ENCODE data around the gene KRT40. TPM values are rescaled to one million over a fixed set of nuclear protein-coding genes. Genes with fewer than 3 reads are reported as not detected.

The KRT40 gene
- total RNA-seq, 1 experiment from 2014 or later, result not detected

DNA sequence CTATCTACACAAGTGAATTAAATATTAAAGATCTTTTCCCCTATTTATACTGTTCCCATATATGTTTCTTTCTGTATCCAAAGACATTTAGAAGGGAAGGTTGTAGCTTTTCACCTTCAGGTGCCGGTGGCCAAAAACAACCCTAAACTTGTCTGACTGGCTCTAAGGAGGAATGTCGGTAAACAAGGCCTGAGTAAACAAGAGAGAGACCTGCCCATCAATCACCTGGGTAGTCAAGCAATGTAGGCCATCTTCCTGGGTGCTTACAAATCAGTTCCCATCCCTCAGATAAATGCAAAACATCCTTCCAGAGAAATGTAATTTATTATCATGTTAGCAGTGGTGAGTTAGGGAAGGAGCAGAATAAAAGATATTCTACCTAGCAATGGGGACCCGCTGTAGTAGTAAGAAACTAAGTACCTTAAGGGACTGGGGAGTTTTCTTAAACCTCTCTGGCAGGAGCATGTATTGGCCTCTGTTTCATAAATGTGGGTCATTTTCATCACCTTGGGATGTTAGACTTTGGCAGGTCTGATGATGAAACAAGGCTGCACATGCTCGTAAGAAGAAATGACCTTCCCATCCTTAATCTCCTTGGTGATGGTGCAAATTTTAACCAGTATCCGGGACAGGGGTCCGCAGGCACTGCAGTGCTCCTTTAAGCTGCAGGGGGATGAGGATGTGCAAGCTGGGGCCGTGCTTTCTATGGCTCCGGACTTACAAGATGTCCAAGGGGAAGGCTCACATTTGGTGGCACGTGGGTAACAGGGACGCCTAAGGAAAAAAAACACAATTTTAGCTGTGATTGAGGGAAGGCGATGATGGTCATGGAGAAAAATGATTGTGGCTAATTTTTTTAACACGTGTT, 25.8 kb downstream of the KRT40 start:
- in situ Hi-C loops (cut with HindIII; ENCODE audit: low sequenced_read_pairs), result no loop called here
- DNase-seq (ENCODE audit: low spot score), result no peak

DNA sequence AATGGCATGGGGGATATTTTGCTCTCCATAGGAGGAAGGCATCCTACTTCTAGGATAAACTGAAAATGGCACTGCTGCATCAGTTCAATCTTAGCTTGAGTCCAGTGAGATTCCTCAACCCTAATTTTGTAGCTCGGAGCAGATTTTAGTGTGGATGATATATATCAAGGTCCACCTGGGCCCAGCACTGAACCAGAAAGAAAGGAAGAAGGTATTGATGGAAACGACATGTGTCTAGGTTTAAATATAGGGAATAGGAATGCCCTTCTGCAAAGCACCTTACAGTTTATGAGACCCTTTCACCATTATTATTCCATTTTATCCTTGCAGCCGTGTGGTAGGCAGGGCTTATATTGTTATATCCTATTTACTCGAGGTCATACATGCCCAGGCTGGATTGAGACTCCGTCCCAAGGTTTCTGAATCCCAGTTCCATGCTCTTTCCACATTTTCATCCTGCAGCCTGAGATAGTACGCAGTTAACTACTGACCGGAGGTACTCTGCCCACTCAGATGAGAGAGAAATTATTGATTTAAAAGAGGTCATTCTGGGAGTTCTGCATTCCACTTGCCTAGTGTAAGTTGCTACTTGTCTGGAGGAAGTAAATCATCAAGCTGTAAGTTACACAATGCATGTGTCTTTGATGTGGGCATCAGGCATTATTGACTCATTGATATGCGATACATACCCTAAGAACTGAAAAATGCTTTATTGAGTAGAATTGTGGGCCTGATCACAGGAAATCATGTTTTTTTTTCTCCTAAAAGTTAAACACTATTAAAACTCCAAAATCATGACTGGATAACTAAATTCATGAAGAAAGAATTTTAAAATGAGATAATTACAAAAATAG, 27.5 kb downstream of the KRT40 start:
- in situ Hi-C loops (cut with HindIII; ENCODE audit: low sequenced_read_pairs), result no loop called here
- DNase-seq (ENCODE audit: low spot score), result no peak

DNA sequence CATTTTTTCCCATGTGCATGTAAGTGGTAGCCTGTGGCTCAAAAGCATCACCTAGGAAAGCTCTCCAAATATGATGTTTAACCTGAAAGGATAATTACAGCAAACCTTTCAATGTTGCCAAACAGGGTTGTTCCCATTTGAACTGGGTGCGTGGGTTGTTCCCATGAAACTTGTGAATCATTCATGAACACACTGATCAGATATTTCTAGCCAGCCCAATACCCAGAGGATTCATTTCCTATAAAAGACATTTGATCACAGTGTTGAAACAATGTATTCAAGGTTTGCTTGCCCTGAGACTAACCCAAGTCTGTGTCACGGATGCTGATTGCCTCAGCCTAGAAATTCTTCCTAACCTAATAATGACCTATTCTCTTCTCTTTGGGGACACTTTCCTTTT, 30.2 kb downstream of the KRT40 start:
- DNase-seq (ENCODE audit: low spot score), result no peak

GRCh38 chr17:40952661-40953060, 31.5 kb downstream of the KRT40 start:
- DNase-seq (ENCODE audit: low spot score), result no peak
- in situ Hi-C loops (cut with HindIII; ENCODE audit: low sequenced_read_pairs), result no loop called here

More for the DNA sequence above, 30.2 kb downstream of the KRT40 start:
- in situ Hi-C loops (cut with HindIII; ENCODE audit: low sequenced_read_pairs), result no loop called here

DNA sequence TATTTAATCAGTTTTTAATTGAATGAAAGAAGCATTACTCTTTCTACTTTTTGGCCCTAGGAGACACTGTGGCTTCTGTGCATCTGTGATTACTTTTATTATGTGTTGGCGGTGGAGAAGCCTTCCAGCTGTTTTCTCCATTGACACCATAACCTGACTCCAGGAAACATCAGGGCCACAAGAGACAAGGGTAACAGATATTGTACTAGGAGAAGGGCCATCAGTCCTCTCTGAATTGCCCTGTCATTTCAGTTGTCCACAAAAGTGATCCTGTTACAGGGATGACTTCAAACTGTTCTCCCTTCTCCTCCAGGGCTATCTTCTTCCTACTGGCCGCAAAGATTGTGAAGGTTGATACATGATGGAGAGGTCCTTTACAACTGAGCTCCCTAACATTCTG, 32.0 kb downstream of the KRT40 start:
- in situ Hi-C loops (cut with HindIII; ENCODE audit: low sequenced_read_pairs), result no loop called here

GRCh38 chr17:40951011-40951622, 33.0 kb downstream of the KRT40 start:
- in situ Hi-C loops (cut with HindIII; ENCODE audit: low sequenced_read_pairs), result no loop called here
- no peak for DNase-seq (ENCODE audit: low spot score)

More for the DNA sequence above, 32.0 kb downstream of the KRT40 start:
- DNase-seq (ENCODE audit: low spot score), result no peak

DNA sequence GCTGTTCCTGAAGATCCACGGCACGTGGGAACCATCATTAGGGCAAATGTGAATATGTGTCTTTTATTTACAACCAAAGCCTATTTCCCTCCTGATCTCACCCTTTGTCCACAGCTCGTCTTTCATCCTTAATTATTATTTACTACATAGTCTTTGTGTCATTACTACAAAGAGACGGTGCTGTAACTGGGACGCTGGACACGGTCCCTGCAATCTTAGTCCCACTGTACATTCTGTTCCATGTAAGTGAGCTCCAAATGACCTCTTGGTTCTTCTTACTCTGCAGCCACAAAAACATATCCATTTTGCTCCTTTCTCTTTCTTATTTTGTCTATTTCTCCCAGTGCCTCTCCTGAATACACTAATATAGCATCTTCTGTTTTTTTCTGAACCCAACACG, 34.0 kb downstream of the KRT40 start:
- in situ Hi-C loops (cut with HindIII; ENCODE audit: low sequenced_read_pairs), result no loop called here
- no peak for DNase-seq (ENCODE audit: low spot score)

DNA sequence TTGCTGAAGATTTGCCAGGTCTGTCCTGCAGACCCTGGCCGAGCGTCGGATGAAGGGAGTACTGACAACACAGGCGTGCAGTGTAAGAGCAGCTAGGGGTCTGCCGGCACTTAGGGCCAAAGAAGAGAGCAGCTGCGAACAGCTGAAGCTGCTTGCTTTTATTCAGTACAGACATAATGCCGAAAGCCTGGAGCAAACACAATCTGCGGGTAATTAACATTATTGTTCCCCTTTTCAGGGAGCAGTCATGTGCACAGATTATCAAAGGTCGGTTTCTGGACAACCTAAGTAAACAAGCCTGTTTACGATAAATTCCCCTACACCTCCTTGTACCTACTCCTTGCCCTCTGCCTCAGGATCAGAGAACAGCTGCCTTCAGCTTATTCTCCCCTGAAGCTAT, 34.7 kb downstream of the KRT40 start:
- in situ Hi-C loops (cut with HindIII; ENCODE audit: low sequenced_read_pairs), result no loop called here
- DNase-seq (ENCODE audit: low spot score), result no peak

- in situ Hi-C loops (cut with HindIII; ENCODE audit: low sequenced_read_pairs), result no loop called here
- no peak for DNase-seq (ENCODE audit: low spot score)
Measured at GRCh38 chr17:40947929-40948328, 36.2 kb downstream of the KRT40 start.

GRCh38 chr17:40945414-40945813, 38.7 kb downstream of the KRT40 start:
- in situ Hi-C loops (cut with HindIII; ENCODE audit: low sequenced_read_pairs), result no loop called here
- DNase-seq (ENCODE audit: low spot score), result no peak

DNA sequence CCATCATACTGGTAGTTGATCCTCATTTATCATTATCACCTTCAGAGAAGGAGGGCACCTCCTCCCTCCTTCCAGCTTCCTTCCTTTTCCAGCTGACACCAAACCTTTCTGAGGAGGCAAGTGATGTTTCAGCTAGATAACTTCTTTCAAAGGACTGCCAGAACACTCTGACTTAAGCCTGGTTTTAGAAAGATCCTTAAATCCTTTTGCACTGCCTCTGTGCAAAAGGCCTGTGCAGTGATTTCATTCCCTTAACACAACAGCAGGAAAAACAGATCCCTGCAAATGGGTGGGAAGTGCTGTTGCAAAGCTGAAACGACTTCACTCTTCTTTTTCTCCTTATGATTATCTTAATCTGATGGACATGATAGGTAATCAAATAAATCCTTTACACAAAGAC, 39.6 kb downstream of the KRT40 start:
- in situ Hi-C loops (cut with HindIII; ENCODE audit: low sequenced_read_pairs), result no loop called here
- no peak for DNase-seq (ENCODE audit: low spot score)

- no peak for DNase-seq (ENCODE audit: low spot score)
- in situ Hi-C loops (cut with HindIII; ENCODE audit: low sequenced_read_pairs), result no loop called here
Measured at GRCh38 chr17:40942553-40942952, 41.6 kb downstream of the KRT40 start.

GRCh38 chr17:40940266-40940665, 43.9 kb downstream of the KRT40 start:
- in situ Hi-C loops (cut with HindIII; ENCODE audit: low sequenced_read_pairs), result no loop called here
- no peak for DNase-seq (ENCODE audit: low spot score)

DNA sequence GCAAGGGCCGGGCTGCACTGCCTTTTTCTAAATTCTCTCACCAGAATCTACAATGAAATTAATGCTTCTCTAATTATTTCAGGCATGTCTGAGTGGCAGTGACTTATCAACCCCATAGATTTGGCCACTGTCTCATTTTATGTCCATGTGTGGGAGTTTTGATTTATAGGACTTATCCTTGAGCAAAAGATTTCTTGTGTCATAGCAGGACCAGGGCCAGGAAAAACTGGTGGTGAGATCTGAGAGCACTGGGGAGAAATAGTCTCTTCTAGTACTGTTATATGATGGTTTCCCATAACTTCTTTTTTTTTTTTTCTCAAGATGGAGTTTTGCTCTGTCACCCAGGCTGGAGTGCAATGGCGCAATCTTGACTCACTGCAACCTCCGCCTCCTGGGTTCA, 45.1 kb downstream of the KRT40 start:
- in situ Hi-C loops (cut with HindIII; ENCODE audit: low sequenced_read_pairs), result no loop called here
- no peak for DNase-seq (ENCODE audit: low spot score)

DNA sequence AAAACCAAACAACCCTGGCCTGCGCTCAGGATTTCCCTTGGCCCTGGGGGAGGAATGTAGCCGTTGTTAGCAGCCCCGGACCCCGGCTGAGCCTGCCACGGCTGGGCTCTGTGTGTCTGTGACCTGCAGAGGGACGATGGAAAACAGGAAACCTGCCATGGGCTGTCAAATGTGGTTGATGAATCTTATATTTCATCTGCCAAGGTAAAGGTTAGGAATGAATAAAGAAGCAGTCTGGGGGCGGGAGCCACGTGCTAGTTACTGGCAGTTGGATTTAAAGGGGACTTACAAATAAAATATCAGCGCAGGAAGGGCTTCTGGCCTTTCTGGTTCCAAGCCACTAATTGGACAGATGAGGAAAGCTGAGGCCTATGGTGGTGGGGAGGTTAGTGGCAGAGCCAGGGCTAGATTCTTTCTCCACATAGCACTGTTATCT, 46.7 kb downstream of the KRT40 start, which contains the start of gene KRT23:
Gene KRT23 (minus strand): TSS at position 263 of the 436 bp plus-strand sequence. CDS start 1,043 bp downstream, outside the sequence.
- no peak for DNase-seq (ENCODE audit: low spot score)
- in situ Hi-C loops (cut with HindIII; ENCODE audit: low sequenced_read_pairs), result no loop called here

- DNase-seq (ENCODE audit: low spot score), result no peak
- in situ Hi-C loops (cut with HindIII; ENCODE audit: low sequenced_read_pairs), result no loop called here
Measured at GRCh38 chr17:40936976-40937375, 47.1 kb downstream of the KRT40 start.

GRCh38 chr17:40936437-40936971, 47.6 kb downstream of the KRT40 start:
- in situ Hi-C loops (cut with HindIII; ENCODE audit: low sequenced_read_pairs), result no loop called here
- no peak for DNase-seq (ENCODE audit: low spot score)

- DNase-seq (ENCODE audit: low spot score), result no peak
- in situ Hi-C loops (cut with HindIII; ENCODE audit: low sequenced_read_pairs), result no loop called here
Measured at GRCh38 chr17:40935624-40936023, 48.5 kb downstream of the KRT40 start.

GRCh38 chr17:40932608-40933007, 51.5 kb downstream of the KRT40 start:
- in situ Hi-C loops (cut with HindIII; ENCODE audit: low sequenced_read_pairs), result no loop called here
- no peak for DNase-seq (ENCODE audit: low spot score)

Measured in G401 (cell line).